HUES6 (cell line): ENCODE results near the gene ITGA3.

Experiments
- H3K27ac ChIP-seq: 2 replicates; pipeline ENCODE4 v1.7.0; 2013; ENCODE audit warnings: low read depth, mild to moderate bottlenecking, low read length, inconsistent platforms
- H3K27me3 ChIP-seq: 2 replicates; pipeline ENCODE4 v1.6.1; 2013; ENCODE audit warnings: low read length; ENCODE audit not compliant: control insufficient read depth, insufficient read depth
- H3K36me3 ChIP-seq: 2 replicates; pipeline ENCODE4 v1.6.1; 2013; ENCODE audit warnings: low read length; ENCODE audit not compliant: control insufficient read depth, insufficient read depth
- H3K4me1 ChIP-seq: 2 replicates; pipeline ENCODE4 v1.6.1; 2013; ENCODE audit warnings: low read length; ENCODE audit not compliant: control insufficient read depth, insufficient read depth
- H3K4me3 ChIP-seq: 2 replicates; pipeline ENCODE4 v1.5.1; 2013; ENCODE audit warnings: low read depth, low read length
- H3K9ac ChIP-seq: one replicate; pipeline ENCODE4 v1.6.1; 2013; ENCODE audit warnings: mild to moderate bottlenecking, low read length
- H3K9me3 ChIP-seq: 2 replicates; pipeline ENCODE4 v1.6.1; 2013; ENCODE audit warnings: low read depth, low read length; ENCODE audit not compliant: control insufficient read depth, insufficient read depth

Gene ITGA3

GRCh38 chr17:50072925-50073324 is 17.0 kb downstream of the ITGA3 start:
- H3K27me3 ChIP-seq: no peaks in the 10 kb centered on the region
- no peaks in the 10 kb centered on the region for H3K9me3 ChIP-seq
- no peak overlapping the region for H3K9ac ChIP-seq
- H3K36me3 ChIP-seq: peaks cover 35% of the 10 kb centered on the region
- no peak overlapping the region for H3K4me3 ChIP-seq
- H3K4me1 ChIP-seq: 0 out of 2 replicates have a peak, but pooled peaks cover 4% of the 10 kb centered on the region
- no peak overlapping the region for H3K27ac ChIP-seq

DNA sequence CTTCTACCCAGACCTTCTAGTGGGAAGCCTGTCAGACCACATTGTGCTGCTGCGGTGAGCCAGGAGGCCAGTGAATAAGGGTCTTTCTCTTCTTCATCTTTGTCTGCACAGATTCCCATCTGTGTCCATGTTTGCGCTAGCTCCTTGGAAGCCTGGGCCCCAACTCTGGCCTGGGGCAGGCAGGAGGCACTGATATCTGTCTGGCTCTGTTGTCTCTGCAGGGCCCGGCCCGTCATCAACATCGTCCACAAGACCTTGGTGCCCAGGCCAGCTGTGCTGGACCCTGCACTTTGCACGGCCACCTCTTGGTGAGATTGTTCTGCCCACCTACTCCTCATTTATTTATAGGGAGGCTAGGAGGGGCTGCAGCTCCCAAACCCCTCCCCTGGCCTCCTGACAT is 18.3 kb downstream of the ITGA3 start:
- 0 out of 2 replicates have a peak, but pooled peaks cover 4% of the 10 kb centered on the region for H3K4me1 ChIP-seq
- no peak overlapping the region for H3K27ac ChIP-seq
- peaks cover 39% of the 10 kb centered on the region for H3K36me3 ChIP-seq
- no peak overlapping the region for H3K9ac ChIP-seq
- no peaks in the 10 kb centered on the region for H3K9me3 ChIP-seq
- H3K4me3 ChIP-seq: no peak overlapping the region
- H3K27me3 ChIP-seq: no peaks in the 10 kb centered on the region

GRCh38 chr17:50075446-50076032 is 19.6 kb downstream of the ITGA3 start:
- no peak overlapping the region for H3K4me3 ChIP-seq
- H3K9me3 ChIP-seq: no peaks in the 10 kb centered on the region
- peaks cover 43% of the 10 kb centered on the region for H3K36me3 ChIP-seq
- H3K27me3 ChIP-seq: no peaks in the 10 kb centered on the region
- 0 out of 2 replicates have a peak, but pooled peaks cover 4% of the 10 kb centered on the region for H3K4me1 ChIP-seq
- no peak overlapping the region for H3K9ac ChIP-seq
- no peak overlapping the region for H3K27ac ChIP-seq

- Histone ChIP-seq H3K9me3 (no peaks in the 10 kb centered on the region), H3K4me3 (no peak overlapping the region), H3K36me3 (peaks cover 42% of the 10 kb centered on the region), H3K9ac (no peak overlapping the region), H3K4me1 (0 out of 2 replicates have a peak, but pooled peaks cover 4% of the 10 kb centered on the region), H3K27me3 (no peaks in the 10 kb centered on the region), H3K27ac (no peak overlapping the region)
Observed at GRCh38 chr17:50076221-50076590, 20.3 kb downstream of the ITGA3 start.

DNA sequence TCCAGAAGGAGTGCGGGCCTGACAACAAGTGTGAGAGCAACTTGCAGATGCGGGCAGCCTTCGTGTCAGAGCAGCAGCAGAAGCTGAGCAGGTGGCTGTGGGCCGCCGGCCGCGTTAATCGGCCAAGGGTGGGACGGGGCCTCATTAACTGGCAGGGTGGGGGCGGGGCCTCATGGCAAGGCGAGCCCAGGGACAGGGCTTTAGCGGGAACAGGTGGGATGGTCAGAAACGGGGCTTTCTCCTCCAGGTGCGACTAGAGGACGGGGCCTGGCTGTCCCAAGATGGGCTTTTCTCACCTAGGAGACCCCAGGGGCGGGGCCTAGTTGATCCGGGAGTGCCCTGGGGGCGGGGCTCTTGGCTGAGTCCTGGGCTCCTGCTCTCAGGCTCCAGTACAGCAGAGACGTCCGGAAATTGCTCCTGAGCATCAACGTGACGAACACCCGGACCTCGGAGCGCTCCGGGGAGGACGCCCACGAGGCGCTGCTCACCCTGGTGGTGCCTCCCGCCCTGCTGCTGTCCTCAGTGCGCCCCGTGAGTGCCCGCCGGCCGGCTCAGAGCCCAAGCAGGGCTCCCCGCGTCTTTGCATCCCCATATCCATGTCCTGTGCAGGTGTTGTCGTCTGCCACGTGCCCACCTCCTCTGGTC is 20.8 kb downstream of the ITGA3 start:
- no peak overlapping the region for H3K9ac ChIP-seq
- no peaks in the 10 kb centered on the region for H3K27me3 ChIP-seq
- no peaks in the 10 kb centered on the region for H3K9me3 ChIP-seq
- H3K27ac ChIP-seq: no peak overlapping the region
- H3K4me3 ChIP-seq: no peak overlapping the region
- 0 out of 2 replicates have a peak, but pooled peaks cover 4% of the 10 kb centered on the region for H3K4me1 ChIP-seq
- peaks cover 42% of the 10 kb centered on the region for H3K36me3 ChIP-seq

DNA sequence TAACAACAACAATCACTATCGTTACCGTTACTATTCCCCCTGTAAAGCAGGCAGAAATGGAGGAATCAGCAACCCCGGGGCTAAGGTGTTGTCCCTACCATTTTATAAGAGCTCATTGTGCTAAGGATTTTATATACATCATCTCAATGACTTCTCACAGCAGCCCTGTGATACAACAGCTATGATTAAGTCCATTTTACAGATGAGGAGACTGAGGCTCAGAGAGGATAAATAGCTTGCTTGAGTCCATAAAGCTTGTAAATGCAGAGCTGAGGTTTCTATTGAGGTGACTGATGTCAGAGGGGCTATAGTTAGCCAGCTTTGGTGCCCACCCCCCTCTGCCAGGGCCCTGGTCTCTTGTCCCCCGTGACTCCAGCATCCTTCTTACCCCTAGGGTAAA is 22.5 kb downstream of the ITGA3 start:
- no peak overlapping the region for H3K9ac ChIP-seq
- H3K27me3 ChIP-seq: no peaks in the 10 kb centered on the region
- 0 out of 2 replicates have a peak, but pooled peaks cover 4% of the 10 kb centered on the region for H3K4me1 ChIP-seq
- H3K27ac ChIP-seq: no peak overlapping the region
- peaks cover 42% of the 10 kb centered on the region for H3K36me3 ChIP-seq
- H3K9me3 ChIP-seq: no peaks in the 10 kb centered on the region
- H3K4me3 ChIP-seq: no peak overlapping the region

GRCh38 chr17:50079334-50080095 is 23.6 kb downstream of the ITGA3 start:
- H3K4me1 ChIP-seq: 0 out of 2 replicates have a peak, but pooled peaks cover 4% of the 10 kb centered on the region
- no peak overlapping the region for H3K9ac ChIP-seq
- H3K4me3 ChIP-seq: no peak overlapping the region
- H3K9me3 ChIP-seq: no peaks in the 10 kb centered on the region
- peaks cover 38% of the 10 kb centered on the region for H3K36me3 ChIP-seq
- H3K27me3 ChIP-seq: no peaks in the 10 kb centered on the region
- no peak overlapping the region for H3K27ac ChIP-seq

GRCh38 chr17:50080096-50080480 is 24.2 kb downstream of the ITGA3 start:
- 0 out of 2 replicates have a peak, but pooled peaks cover 4% of the 10 kb centered on the region for H3K4me1 ChIP-seq
- no peaks in the 10 kb centered on the region for H3K27me3 ChIP-seq
- H3K9ac ChIP-seq: no peak overlapping the region
- H3K36me3 ChIP-seq: peaks cover 38% of the 10 kb centered on the region
- H3K27ac ChIP-seq: no peak overlapping the region
- no peak overlapping the region for H3K4me3 ChIP-seq
- no peaks in the 10 kb centered on the region for H3K9me3 ChIP-seq

DNA sequence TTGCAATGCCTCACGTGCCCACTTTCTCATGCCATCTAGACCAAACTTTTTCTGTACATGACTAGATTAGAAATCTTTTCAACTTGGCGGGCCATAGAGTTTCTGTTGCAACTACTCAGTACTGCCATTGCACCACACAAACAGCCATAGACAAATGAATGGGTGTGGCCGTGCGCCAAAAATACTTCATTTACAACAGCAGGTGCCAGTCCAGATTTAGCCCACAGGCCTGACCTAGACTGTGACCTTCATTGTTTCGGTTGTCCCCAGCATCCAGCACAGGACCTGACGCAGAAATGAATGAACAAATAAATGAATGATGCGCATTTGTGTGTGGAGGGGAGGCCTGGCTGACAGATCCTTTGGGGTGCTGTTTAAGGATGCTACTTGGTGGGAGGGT is 24.9 kb downstream of the ITGA3 start:
- Histone ChIP-seq H3K4me3 (no peak overlapping the region), H3K9ac (no peak overlapping the region), H3K4me1 (0 out of 2 replicates have a peak, but pooled peaks cover 4% of the 10 kb centered on the region), H3K36me3 (peaks cover 38% of the 10 kb centered on the region), H3K27me3 (no peaks in the 10 kb centered on the region), H3K27ac (no peak overlapping the region), H3K9me3 (no peaks in the 10 kb centered on the region)

DNA sequence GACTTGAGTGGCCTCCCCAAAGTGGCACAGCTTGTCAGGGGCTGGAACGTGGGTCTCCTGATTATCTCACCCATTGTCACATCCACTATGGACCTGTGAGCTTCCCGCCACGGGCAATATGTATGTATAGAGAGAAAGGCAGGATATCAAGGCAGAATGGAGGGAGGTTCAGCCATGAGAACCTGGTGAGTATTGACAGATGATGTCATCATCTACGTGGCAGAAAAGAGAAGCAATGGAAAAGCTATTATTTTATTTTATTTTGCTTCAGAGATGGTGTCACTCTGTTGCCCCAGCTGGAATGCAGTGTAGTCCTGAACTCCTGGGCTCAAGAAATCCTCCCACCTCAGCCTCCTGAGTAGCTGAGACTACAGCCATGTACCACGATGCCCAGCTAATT is 25.8 kb downstream of the ITGA3 start:
- Histone ChIP-seq H3K4me1 (0 out of 2 replicates have a peak, but pooled peaks cover 4% of the 10 kb centered on the region), H3K9ac (no peak overlapping the region), H3K9me3 (no peaks in the 10 kb centered on the region), H3K27me3 (no peaks in the 10 kb centered on the region), H3K27ac (no peak overlapping the region), H3K36me3 (peaks cover 38% of the 10 kb centered on the region), H3K4me3 (no peak overlapping the region)
